H1 (cell line): ENCODE measurements around the gene FOXN3. TPM values are rescaled to one million over a fixed set of nuclear protein-coding genes. Genes with fewer than 3 reads are reported as not detected.

Experiments used
- CTCF ChIA-PET: fragments of 300-600 bp; sonication (Branson Sonifier 250); formaldehyde crosslinking; loops from one replicate; lab custom pipeline; 2021; ENCODE audit not compliant: partially characterized antibody; lab: Charles Lee
- POLR2A ChIA-PET: fragments of 300-600 bp; sonication (Branson Sonifier 250); formaldehyde crosslinking; loops from one replicate; lab custom pipeline; 2021; ENCODE audit warnings: inconsistent platforms; ENCODE audit not compliant: partially characterized antibody; lab: Charles Lee
- DNase-seq, 2 experiments: peaks; one replicate each; pipeline versions ENCODE4 v3.0.0 to v3.0.0-alpha.2; 2010 to 2022; ENCODE audit warnings: low spot score in 2 of 2, low read depth in 1 of 2, mixed read lengths in 1 of 2
- FAIRE-seq: peaks from 2 replicates; lab custom pipeline; 2011; peaks lifted over from hg19 to GRCh38; lab: Jason Lieb, UNC
- H2AFZ ChIP-seq: 2 replicates; pipeline ENCODE4 v1.8.1; 2012; ENCODE audit warnings: low read length, inconsistent platforms
- H2AK5ac ChIP-seq: 2 replicates; pipeline ENCODE4 v1.6.1; 2013; ENCODE audit warnings: low read depth, low read length
- H2BK120ac ChIP-seq: replicated peaks from 2 replicates; pipeline ENCODE3; 2013; ENCODE audit warnings: low read depth, low read length, inconsistent platforms
- H2BK12ac ChIP-seq: 2 replicates; pipeline ENCODE4 v1.6.1; 2013; ENCODE audit warnings: low read depth, low read length
- H2BK15ac ChIP-seq: 2 replicates; pipeline ENCODE4 v1.6.1; 2013; ENCODE audit warnings: low read length
- H2BK20ac ChIP-seq: 2 replicates; pipeline ENCODE4 v1.6.1; 2013; ENCODE audit warnings: low read length
- H2BK5ac ChIP-seq: 2 replicates; pipeline ENCODE4 v1.6.1; 2013; ENCODE audit warnings: low read depth, low read length
- H3K14ac ChIP-seq: 2 replicates; pipeline ENCODE4 v1.6.1; 2013; ENCODE audit warnings: inconsistent platforms; ENCODE audit not compliant: insufficient read length
- H3K18ac ChIP-seq: 2 replicates; pipeline ENCODE4 v1.6.1; 2013; ENCODE audit warnings: low read length; ENCODE audit errors: extremely low read depth
- H3K23ac ChIP-seq: 2 replicates; pipeline ENCODE4 v1.6.1; 2013; ENCODE audit warnings: inconsistent platforms; ENCODE audit not compliant: insufficient read length
- H3K23me2 ChIP-seq: 2 replicates; pipeline ENCODE4 v1.6.1; 2013; ENCODE audit warnings: low read depth, low read length
- H3K27ac ChIP-seq: 2 replicates; pipeline ENCODE4 v1.6.1; 2011; ENCODE audit warnings: low read depth, low read length, inconsistent platforms
- H3K27me3 ChIP-seq, 4 experiments: replicated peaks in 1 of 4; 1 replicate in 1 of 4; 2 replicates in 3 of 4; pipeline versions ENCODE4 v1.6.1 to v1.8.1; 2011 to 2013; ENCODE audit warnings: low read length in 3 of 4, mild to moderate bottlenecking in 3 of 4, inconsistent platforms in 2 of 4, mixed read lengths in 2 of 4, moderate library complexity in 1 of 4; ENCODE audit not compliant: control insufficient read depth in 3 of 4, insufficient read depth in 3 of 4; ENCODE audit errors: extremely low read depth in 1 of 4
- H3K36me3 ChIP-seq, 4 experiments: 2 replicates each; pipeline versions ENCODE4 v1.6.1 to v1.8.1; 2011 to 2013; ENCODE audit warnings: mild to moderate bottlenecking in 4 of 4, low read length in 3 of 4, moderate library complexity in 2 of 4, control low read depth in 1 of 4, inconsistent platforms in 1 of 4; ENCODE audit not compliant: insufficient read depth in 4 of 4, control insufficient read depth in 2 of 4
- H3K4ac ChIP-seq: replicated peaks from 2 replicates; pipeline ENCODE3; 2013; ENCODE audit warnings: low read length, low read depth, mixed read lengths, inconsistent platforms; ENCODE audit not compliant: insufficient read length
- H3K4me1 ChIP-seq, 4 experiments: replicated peaks in 1 of 4; 1 replicate in 1 of 4; 2 replicates in 3 of 4; pipeline versions ENCODE4 v1.6.1 to v1.8.1; 2011 to 2013; ENCODE audit warnings: low read length in 3 of 4, inconsistent platforms in 2 of 4, mixed read lengths in 1 of 4; ENCODE audit not compliant: insufficient read depth in 4 of 4, control insufficient read depth in 3 of 4
- H3K4me2 ChIP-seq, 2 experiments: 2 replicates each; pipeline versions ENCODE4 v1.6.1 to v1.8.1; 2011 to 2013; ENCODE audit warnings: low read depth in 2 of 2, low read length in 2 of 2, control low read depth in 1 of 2, inconsistent platforms in 1 of 2, mild to moderate bottlenecking in 1 of 2; ENCODE audit not compliant: insufficient read depth in 1 of 2
- H3K4me3 ChIP-seq, 4 experiments: fragments of 200-600, 300-600 bp in 1 of 4; sonication (generic), shearing (Covaris generic), sonication (Bioruptor Twin) in 1 of 4; 2 replicates each; pipeline versions ENCODE4 v1.5.1 to v1.8.1; 2011 to 2016; ENCODE audit warnings: low read length in 4 of 4, low read depth in 3 of 4, control low read depth in 2 of 4, inconsistent platforms in 2 of 4, mild to moderate bottlenecking in 2 of 4, mixed read lengths in 1 of 4, moderate library complexity in 1 of 4; ENCODE audit not compliant: insufficient read depth in 2 of 4; ENCODE audit errors: extremely low read depth in 1 of 4
- H3K56ac ChIP-seq: replicated peaks from 2 replicates; pipeline ENCODE3; 2013; ENCODE audit warnings: low read depth, mild to moderate bottlenecking, mixed read lengths, low read length, inconsistent platforms; ENCODE audit not compliant: insufficient read length
- H3K79me1 ChIP-seq: 2 replicates; pipeline ENCODE4 v1.6.1; 2013; ENCODE audit warnings: low read depth, low read length, control low read depth
- H3K79me2 ChIP-seq, 2 experiments: 2 replicates each; pipeline versions ENCODE4 v1.6.1 to v1.8.1; 2012 to 2013; ENCODE audit warnings: low read length in 2 of 2, mild to moderate bottlenecking in 2 of 2, inconsistent platforms in 1 of 2; ENCODE audit not compliant: insufficient read depth in 2 of 2, control insufficient read depth in 1 of 2
- H3K9ac ChIP-seq, 4 experiments: replicated peaks in 1 of 4; 1 replicate in 1 of 4; 2 replicates in 3 of 4; pipeline versions ENCODE4 v1.6.1 to v1.8.1; 2011 to 2013; ENCODE audit warnings: low read depth in 3 of 4, low read length in 3 of 4, control low read depth in 2 of 4, mild to moderate bottlenecking in 2 of 4, moderate library complexity in 2 of 4, inconsistent platforms in 1 of 4; ENCODE audit errors: extremely low read depth in 1 of 4
- H3K9me3 ChIP-seq, 2 experiments: 2 replicates each; pipeline versions ENCODE4 v1.6.1 to v1.8.1; 2012 to 2013; ENCODE audit warnings: mild to moderate bottlenecking in 2 of 2, moderate library complexity in 2 of 2, control low read depth in 1 of 2, inconsistent platforms in 1 of 2, low read depth in 1 of 2, low read length in 1 of 2, mixed read lengths in 1 of 2; ENCODE audit not compliant: insufficient read depth in 2 of 2
- H4K20me1 ChIP-seq, 2 experiments: replicated peaks in 1 of 2; 2 replicates each; pipeline versions ENCODE3 to v1.8.1; 2011 to 2013; ENCODE audit warnings: inconsistent platforms in 2 of 2, low read length in 2 of 2, mild to moderate bottlenecking in 1 of 2; ENCODE audit not compliant: insufficient read depth in 2 of 2, control insufficient read depth in 1 of 2
- H4K5ac ChIP-seq: 2 replicates; pipeline ENCODE4 v1.6.1; 2013; ENCODE audit warnings: low read length, low read depth, mixed read lengths, inconsistent platforms; ENCODE audit not compliant: insufficient read length
- H4K8ac ChIP-seq: 2 replicates; pipeline ENCODE4 v1.8.0; 2013; ENCODE audit warnings: mild to moderate bottlenecking, moderate library complexity, low read length, inconsistent platforms; ENCODE audit not compliant: insufficient read depth; ENCODE audit errors: extremely low read depth
- H4K91ac ChIP-seq: replicated peaks from 2 replicates; pipeline ENCODE3; 2013; ENCODE audit warnings: low read length, mixed read lengths, inconsistent platforms; ENCODE audit not compliant: insufficient read length
- SP1 ChIP-seq: IDR thresholded peaks from 2 replicates; pipeline ENCODE4 v1.6.1; 2011; ENCODE audit warnings: low read depth, low read length
- SRF ChIP-seq: IDR thresholded peaks from 2 replicates; pipeline ENCODE4 v1.6.1; 2011; ENCODE audit warnings: mild to moderate bottlenecking, low read depth, low read length, moderate library complexity
- WGBS, 2 experiments: shearing (Covaris generic) in 1 of 2; methylation state at CpG; one replicate each; pipeline versions ENCODE4 v1.1.6 to v1.1.7; 2013 to 2015; ENCODE audit warnings: low lambda C conversion rate in 2 of 2, mixed read lengths in 2 of 2, inconsistent platforms in 1 of 2, low coverage in 1 of 2, missing lambda C conversion rate in 1 of 2; ENCODE audit not compliant: insufficient replicate concordance in 2 of 2, insufficient coverage in 1 of 2, insufficient read length in 1 of 2; ENCODE audit errors: extremely low coverage in 1 of 2, missing lambda C conversion rate in 1 of 2; 5-methylcytosine and 5-hydroxymethylcytosine counted together
- polyA plus RNA-seq, 7 experiments: library from polyadenylated mRNA; depleted of rRNA in 3 of 7; stranded (reverse) in 5 of 7; unstranded in 2 of 7; fragments of >200 nt in 5 of 7; fragments of 200-250 nt in 2 of 7; gene quantifications; 1 replicate in 5 of 7; 2 replicates in 1 of 7; 4 replicates in 1 of 7; pipeline versions ENCODE4 v1.2.1 to v1.2.3, GENCODE V29; 2011 to 2013; ENCODE audit warnings: missing spikeins in 2 of 7, mixed read lengths in 2 of 7
- total RNA-seq: library from RNA; stranded (reverse); fragmentation: NEBNext Ultra II Directional; extraction: Animal tissue kit (Norgen Biotek cat#: 25700); gene quantifications from 2 replicates; pipeline ENCODE4 v1.2.1, GENCODE V29; 2021

Gene FOXN3
- total and polyA plus RNA-seq, 2 of the 8 experiments (the other 6 are each of a cell fraction or from before 2014, with no cell fraction given), result 52.6 to 178 TPM

DNA sequence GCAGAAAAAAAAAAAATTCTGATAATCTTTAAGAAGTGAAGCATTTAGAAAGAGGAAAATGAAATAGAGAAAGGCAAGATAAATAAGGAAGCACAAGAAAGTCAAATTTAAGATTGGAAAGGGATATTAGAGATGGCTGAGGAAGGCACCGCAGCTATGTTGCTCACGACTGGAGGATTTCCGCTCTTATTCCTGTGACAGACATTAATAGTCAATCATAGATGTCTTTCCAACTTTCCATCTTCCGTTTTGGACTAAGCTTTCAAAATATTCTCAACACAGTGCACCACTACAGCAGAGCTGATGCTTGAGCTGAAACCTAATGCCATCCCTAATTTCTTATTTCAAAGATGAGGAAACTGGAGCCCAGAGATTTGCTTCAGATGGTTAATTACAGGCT, 290.6 kb downstream of the FOXN3 start:
- no peaks in the 10 kb centered on the region for H3K9me3 ChIP-seq
- no peak for DNase-seq
- no peak overlapping the region for H2BK20ac ChIP-seq
- H3K4me3 ChIP-seq, result no peak overlapping the region
- no peak overlapping the region for H2BK120ac ChIP-seq
- TF ChIP-seq SP1, result no peak
- peak; percentile 46; the same call in 1 of the 2 replicates for TF ChIP-seq SRF
- TF ChIP-seq, all 59 proteins: peak for 1
- no peak overlapping the region for H2BK15ac ChIP-seq
- H3K79me2 ChIP-seq, result no peaks in the 10 kb centered on the region
- H3K9ac ChIP-seq, result no peak overlapping the region
- H3K18ac ChIP-seq, result no peak overlapping the region
- POLR2A ChIA-PET, result no interaction called here
- H4K5ac ChIP-seq, result no peak overlapping the region
- no peak overlapping the region for H3K4me2 ChIP-seq
- H4K20me1 ChIP-seq, result no peaks in the 10 kb centered on the region
- no peak overlapping the region for H3K27ac ChIP-seq
- CTCF ChIA-PET, result interaction anchor here (0.7 kb wide), 1 partner anchor 44 kb away, joined by 3 read pairs; no protein-coding TSS in a partner anchor
- no peak for FAIRE-seq
- H3K4ac ChIP-seq, result no peak overlapping the region
- H2BK5ac ChIP-seq, result no peak overlapping the region
- no peak overlapping the region for H3K56ac ChIP-seq
- H2AFZ ChIP-seq, result no peak overlapping the region
- H2AK5ac ChIP-seq, result no peak overlapping the region
- no peak overlapping the region for H4K8ac ChIP-seq
- 73% methylated on average over 4 of the region's 4 CpGs; no CpG with 5 or more reads in 1 of the 2 experiments for WGBS, 2 experiments
- H3K79me1 ChIP-seq, result no peaks in the 10 kb centered on the region
- H3K23ac ChIP-seq, result no peak overlapping the region
- H3K27me3 ChIP-seq, result no peaks in the 10 kb centered on the region; a peak in 2 of 7 replicates
- no peak overlapping the region for H2BK12ac ChIP-seq
- H3K23me2 ChIP-seq, result no peaks in the 10 kb centered on the region
- no peak overlapping the region for H4K91ac ChIP-seq
- H3K36me3 ChIP-seq, result no peaks in the 10 kb centered on the region
- H3K4me1 ChIP-seq, result peaks cover 0 to 4% (median 2%) of the 10 kb centered on the region in 4 experiments; a peak in 4 of 7 replicates
- no peak overlapping the region for H3K14ac ChIP-seq
